NCI-H345 treated with DMSO at 0.1 percent for 48 hours (cell line): ENCODE results near the gene GTF2IRD1.
"Not testable (repeated sequence)": the region's sequence is repeated elsewhere in the genome, so short reads cannot be mapped to it uniquely, and the experiment has no call there.

Experiments used
- DNase-seq: peaks from one replicate; lab custom pipeline; 2025; ENCODE audit not compliant: unreplicated experiment; lab: John Stamatoyannopoulos, UW

The GTF2IRD1 gene

GRCh38 chr7:74627661-74628411 is 174.1 kb downstream of the GTF2IRD1 start:
- DNase-seq, result peak; percentile 65

DNA sequence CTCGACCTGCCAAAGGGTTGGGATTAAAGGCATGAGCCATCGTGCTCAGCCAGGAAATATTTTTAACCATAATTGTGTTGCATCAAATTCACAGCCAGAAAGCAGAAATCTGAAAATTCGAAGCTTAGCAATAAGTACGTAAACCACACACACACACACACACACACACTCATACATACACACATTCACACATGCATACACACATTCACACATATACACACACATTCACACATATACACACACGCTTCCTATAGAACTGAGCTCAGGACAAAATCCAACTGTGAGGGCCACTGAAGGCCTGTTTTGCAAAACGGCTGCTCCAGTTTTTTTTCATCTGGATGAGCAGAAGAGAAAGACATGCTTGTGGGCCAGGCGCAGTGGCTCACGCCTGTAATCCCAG is 178.8 kb downstream of the GTF2IRD1 start:
- DNase-seq, result no peak

DNA sequence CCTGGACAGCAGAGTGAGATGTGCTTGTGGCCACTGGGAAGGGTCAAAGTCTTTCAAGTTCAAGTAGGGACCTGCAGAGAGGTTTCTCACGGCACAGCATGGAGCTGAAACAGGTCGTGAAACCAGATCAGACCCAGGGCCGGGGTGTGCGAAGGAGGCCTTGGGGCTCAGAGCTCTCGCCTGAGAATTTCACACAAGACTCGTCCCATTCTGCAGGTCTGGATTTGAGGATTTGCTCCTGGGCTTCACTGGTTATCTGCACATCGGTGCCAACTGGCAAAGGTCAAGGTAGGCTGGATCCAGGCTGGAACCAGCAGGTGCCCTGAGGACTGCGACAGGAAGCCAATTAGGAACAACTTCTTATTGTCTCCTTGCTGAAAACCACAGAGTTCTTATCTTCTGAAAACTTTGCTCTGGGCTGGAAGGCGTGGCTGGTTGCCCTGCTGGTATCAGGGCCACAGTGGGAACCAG is 179.8 kb downstream of the GTF2IRD1 start:
- no peak for DNase-seq

DNA sequence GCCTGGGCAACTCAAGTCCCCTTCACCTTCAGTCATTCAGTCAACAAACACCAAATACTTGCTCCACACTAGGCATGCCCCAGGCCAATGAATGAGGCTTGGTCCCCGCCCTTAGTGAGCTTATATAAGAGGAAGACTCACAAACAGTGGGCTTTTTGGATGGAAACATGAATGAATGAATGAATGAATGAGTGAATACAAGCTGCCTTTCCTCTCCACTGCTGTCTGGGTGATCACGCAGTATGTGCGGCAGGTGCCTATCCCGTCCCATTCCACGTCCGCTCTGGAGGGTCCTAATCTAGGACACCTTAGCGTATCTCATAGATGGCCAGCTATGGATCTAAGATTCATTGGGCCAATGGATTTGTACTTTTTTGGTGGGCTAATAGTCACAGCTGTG is 184.0 kb downstream of the GTF2IRD1 start:
- DNase-seq, result no peak

GRCh38 chr7:74650055-74650454 is 196.3 kb downstream of the GTF2IRD1 start:
- DNase-seq, result not testable (repeated sequence)

DNA sequence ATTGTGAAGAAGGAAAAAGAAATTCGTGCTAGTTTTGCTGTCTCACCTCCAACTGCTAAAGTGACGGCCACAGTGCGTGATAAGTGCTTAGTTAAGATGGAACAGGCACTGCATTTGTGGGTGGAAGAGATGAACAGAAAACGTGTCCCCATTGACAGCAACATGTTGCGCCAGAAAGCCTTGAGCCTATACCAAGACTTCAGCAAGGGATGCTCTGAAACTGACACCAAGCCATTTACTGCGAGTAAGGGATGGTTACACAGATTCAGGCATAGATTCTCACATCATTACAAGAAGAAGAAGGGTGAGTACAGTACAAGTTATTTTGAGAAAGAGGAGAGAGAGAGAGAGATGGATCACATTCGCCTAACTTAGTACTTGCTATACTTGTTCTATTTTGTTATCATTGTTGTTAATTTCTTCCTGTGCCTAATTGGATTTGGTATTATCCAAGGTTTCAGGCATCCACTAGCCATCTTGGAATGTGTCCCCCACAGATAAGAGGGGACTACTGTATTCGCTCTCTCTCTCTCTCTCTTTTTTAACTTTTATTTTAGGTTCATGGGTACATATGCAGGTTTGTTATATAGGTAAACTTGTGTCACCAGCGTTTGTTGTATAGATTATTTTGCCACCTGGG is 196.9 kb downstream of the GTF2IRD1 start:
- not testable (repeated sequence) for DNase-seq

GRCh38 chr7:74651133-74651504 is 197.4 kb downstream of the GTF2IRD1 start:
- DNase-seq, result not testable (repeated sequence)
